NCI-H1105 treated with DMSO at 0.1 percent for 48 hours (cell line): ENCODE measurements around the gene FAM53A.
"Not testable (repeated sequence)": the region's sequence is repeated elsewhere in the genome, so short reads cannot be mapped to it uniquely, and the experiment has no call there.

ENCODE experiments used
- DNase-seq: peaks from one replicate; lab custom pipeline; 2025; lab: John Stamatoyannopoulos, UW

Gene FAM53A

DNA sequence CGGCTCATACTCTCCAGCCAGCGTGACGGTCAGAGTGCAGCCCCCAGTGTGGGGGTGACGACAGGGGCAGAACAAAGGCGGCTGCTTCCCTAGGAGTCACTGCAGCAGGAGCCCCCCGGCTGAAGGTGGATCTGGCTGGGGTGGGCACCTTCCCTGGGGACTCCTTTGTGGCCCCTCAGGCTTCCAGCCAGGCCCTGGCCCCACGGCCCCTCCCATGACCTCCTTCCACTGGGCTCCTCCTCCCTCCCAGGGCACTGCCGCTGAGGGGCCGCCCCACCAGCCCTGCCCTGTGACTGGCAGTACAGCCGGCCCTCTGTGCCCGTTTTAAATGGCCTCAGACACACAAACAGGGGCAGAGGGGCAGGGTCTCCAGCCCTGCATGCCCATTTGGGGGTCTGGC lies 61.9 kb downstream of the FAM53A start:
- no peak for DNase-seq

- no peak for DNase-seq
Observed at GRCh38 chr4:1621526-1621925, 62.6 kb downstream of the FAM53A start.

- DNase-seq = no peak
Observed at GRCh38 chr4:1619151-1619672, 64.9 kb downstream of the FAM53A start.

GRCh38 chr4:1618438-1618837 lies 65.7 kb downstream of the FAM53A start:
- no peak for DNase-seq

DNA sequence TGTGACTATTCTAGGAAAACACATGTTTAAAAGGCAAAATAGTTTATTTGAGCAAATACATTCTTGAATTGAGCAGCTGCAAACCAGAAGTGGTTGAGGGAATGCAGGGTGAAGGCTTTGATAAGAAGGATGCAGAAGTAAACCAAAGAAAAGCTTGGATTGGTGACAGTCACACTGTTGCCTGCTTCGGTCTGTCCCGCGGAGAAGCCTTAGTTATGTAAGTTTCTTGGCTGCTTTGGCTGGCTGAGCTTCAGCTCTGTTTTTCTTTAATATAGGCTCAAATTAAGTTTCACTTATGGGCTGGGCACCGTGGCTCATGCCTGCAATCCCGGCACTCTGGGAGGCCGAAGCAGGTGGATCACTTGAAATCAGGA lies 67.6 kb downstream of the FAM53A start:
- no peak for DNase-seq

- no peak for DNase-seq
Observed at GRCh38 chr4:1615786-1616556, 68.1 kb downstream of the FAM53A start.

DNA sequence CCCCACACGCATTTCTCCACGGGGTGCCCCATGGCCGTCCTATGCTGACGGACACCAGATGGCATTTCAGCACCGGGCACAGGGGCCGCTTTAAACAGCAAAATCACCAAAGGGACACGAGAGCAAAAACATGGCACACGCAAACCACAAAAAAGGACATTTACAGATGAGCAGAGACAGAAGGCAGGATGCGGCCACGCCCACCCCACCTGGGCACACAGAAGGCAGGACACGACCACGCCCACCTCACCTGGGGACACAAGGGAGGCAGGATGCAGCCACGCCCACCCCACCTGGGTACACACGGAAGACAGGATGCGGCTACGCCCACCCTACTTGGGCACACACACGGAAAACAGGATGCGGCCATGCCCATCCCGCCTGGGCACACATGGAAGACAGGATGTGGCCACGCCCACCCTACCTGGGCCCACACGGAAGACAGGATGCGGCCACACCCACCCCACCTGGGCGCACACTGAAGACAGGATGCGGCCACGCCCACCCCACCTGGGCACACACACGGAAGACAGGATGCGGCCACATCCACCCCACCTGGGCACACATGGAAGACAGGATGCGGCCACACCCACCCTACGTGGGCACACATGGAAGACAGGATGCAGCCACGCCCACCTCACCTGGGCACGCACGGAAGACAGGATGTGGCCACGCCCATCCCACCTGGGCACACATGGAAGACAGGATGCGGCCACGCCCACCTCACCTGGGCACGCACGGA lies 69.1 kb downstream of the FAM53A start:
- DNase-seq = no peak

GRCh38 chr4:1614502-1614853 lies 69.6 kb downstream of the FAM53A start:
- no peak for DNase-seq

DNA sequence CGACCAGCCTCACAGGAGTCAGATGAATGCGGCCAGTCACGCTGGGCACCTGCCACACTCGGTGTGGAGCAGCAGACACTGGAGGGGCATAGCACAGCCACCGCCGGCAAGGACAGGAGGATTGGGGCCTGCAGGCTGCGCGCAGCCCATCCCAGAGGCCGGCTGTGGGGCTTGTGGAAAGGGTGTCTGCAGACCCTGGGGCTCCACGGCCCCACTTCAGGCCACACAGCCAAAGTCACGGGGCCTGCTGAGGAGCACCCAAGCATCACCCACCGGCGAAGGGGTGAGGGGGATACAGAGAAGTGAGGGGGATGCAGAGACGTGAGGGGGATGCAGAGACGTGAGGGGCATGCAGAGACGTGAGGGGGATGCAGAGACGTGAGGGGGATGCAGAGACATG lies 70.1 kb downstream of the FAM53A start:
- no peak for DNase-seq

- DNase-seq = no peak
Observed at GRCh38 chr4:1613099-1613495, 71.0 kb downstream of the FAM53A start.

DNA sequence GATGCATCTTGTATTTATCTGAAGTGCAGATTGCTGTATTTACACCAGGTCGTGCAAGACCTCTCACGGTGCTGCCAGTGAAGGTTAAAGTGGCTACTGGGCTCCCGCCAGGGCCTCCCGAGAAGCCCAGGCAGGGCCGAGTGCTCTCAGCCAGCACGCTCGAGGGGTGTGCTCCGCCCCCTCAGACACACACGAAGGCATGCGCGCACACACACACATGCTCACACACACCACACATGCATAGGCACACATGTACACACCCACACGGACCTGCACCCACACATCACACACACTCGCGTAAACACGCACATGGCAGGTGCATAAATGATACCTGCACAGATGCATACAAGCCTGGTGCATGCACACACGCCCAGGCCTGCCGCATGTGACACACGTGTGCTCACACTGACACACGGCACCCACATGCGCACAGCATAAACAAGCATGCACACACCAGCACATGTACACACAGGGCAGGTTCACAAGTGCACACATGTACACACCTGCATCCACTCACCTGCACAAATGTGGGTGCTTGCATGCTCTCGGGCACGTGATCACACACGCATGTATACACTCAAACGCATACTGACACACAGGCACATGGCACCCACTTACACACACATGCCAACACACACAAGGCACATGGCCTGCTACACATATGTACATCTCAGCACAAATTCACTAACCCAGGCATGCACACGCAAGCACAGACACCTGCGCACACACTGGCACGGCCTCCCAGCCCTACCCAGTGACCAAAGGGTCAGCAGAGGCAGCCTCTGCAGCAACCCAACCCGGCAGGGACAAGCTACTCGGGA lies 71.6 kb downstream of the FAM53A start:
- no peak for DNase-seq

DNA sequence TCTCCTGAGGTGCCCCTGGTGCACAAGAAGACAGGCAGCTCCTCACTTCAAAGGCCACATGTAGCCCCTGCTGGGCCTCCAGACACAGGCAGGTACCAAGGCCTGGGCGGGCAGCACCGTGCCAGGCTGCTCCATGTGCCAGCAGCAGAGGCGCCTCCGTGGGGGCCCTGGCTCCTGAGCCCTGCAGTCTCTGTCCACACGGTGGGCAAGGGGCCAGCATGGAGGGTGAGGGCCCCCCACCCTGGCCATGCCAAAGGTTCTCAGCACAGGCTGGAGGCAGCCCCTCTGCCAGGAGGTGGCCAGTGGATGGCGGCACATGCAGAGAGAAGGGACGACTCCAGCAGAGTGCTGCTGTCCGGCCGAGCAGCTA lies 72.6 kb downstream of the FAM53A start:
- DNase-seq = no peak

- no peak for DNase-seq
Observed at GRCh38 chr4:1610791-1611500, 73.2 kb downstream of the FAM53A start.

DNA sequence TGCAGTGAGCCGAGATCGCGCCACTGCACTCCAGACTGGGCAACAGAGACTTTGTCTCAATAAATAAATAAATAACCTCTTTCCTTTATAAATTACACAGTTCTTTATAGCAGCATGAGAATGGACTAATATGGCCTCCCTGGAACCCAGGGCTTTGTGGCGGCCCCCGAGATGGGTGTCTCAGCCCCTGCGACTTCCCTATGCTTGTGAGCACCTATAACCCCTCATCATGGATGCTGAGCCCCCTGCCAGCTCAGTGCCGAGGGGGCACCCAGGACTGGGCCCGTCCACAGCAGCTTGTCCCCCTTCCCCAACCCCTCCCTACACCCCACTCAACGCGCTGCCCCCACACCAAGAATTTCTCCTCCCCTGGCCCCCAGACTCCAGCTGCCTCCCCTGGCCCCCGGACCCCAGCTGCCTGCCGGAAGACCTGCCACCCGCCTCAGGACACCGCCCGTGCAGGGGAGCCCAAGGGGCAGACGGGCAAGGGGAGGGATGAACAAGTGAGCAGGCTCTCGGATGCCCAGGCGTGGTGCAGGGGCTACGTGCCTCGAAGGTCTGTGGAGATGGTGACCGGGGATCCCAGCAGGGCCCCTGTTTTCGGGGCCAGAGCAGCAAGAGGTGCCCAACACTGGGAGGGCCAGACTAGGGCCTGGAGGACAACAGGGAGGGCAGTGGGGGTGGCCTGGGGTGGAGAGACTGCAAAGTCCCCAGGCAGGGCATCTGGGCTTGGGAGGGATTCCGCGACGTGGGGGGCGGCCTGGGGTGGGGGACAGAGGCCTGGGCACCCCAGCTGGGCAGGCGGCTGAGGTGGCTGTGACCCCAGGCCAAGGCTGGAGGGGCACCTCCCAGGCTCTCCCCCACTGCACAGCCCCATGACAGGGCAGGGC lies 74.0 kb downstream of the FAM53A start:
- DNase-seq = no peak

DNA sequence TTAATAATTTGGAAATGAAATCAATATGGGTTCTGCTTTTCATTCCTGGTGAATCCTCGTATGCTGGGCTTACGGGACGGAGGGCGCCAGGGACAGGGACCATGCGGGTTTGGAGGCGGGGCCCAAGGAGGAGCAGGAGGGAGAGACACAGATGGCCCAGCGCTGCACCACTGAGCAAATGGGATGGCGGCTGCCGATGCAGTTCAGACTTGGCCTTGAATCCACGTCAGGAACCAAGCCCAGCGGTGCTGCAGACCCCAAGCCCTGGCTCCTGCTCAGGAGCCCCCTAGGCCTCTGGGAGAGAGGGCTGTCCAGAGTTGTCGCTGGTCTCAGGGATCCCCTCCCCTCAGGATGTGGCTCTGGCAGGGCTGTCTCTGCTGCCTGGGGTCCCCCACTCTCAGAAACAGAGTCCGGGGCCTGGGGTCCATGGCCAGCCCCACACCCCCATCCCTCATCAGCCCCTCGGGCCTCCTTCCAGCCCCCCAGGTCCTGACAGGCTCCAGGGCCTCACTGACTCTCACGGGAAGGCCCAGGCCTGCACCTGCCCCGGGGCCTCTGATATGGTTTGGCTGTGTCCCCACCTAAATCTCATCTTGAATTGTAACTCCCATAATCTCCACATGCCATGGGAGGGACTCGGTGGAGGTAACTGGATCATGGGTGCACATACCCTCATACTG lies 75.2 kb downstream of the FAM53A start:
- no peak for DNase-seq

- no peak for DNase-seq
Observed at GRCh38 chr4:1608196-1608820, 75.8 kb downstream of the FAM53A start.

DNA sequence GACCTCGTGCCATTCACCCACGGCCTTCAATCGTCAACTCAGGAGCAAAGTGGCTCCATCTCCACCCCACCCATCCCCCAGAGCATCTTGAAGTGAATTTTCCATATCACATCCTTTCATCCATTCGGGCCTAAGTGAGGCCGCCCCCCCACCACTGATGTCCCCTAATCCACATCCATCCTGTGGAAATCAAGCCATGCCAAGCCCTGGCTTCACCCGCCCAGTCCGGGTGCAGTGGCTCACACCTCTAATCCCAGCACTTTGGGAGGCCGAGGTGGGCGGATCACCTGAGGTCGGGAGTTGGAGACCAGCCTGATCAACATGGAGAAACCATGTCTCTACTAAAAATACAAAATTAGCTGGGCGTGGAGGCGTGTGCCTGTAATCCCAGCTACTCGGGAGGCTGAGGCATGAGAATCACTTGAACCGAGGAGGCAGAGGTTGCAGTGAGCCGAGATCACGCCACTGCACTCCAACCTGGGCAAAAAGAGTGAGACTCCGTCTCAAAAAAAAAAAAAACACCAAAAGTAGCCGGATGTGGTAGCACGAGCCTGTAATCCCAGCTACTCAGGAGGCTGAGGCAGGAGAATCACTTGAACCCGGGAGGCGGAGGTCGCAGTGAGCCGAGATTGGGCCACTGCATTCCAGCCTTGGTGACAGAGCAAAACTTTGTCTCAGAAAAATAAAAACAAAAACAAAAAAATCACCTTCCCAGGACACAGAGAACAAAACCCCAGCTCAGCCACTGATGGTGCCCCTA lies 76.5 kb downstream of the FAM53A start:
- not testable (repeated sequence) for DNase-seq

DNA sequence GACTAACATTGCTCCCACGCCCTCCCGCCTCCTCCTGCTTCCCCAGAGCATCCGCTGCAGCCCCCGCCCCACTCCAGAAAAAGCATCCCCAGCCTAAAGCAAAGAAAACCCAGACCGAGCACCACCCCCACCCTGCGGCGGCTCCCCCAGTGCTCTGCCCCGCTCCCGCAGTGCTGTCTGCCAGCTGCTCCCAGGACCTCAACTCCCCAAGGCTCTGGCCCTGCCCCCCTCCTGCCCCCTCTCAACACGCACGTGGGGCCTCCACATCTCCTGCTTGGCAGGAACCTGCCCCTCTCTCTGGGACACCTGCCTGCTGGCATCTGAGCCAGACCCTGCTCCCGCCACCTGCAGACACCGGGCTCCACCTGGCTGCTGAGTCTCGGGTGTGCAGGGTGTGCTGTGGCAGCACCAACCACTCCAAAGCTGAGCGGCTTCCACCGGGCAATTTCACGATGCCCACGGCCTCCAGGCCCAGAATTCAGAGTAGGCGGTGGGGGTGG lies 79.4 kb downstream of the FAM53A start:
- DNase-seq = peak; percentile 39

GRCh38 chr4:1604181-1604705 lies 79.9 kb downstream of the FAM53A start:
- DNase-seq = no peak
